Body of pancreas (tissue), 4 donors: Measurements from ENCODE around the gene ARHGEF7. TPM values are rescaled to one million over a fixed set of nuclear protein-coding genes. Genes with fewer than 3 reads are reported as not detected.

Experiments used
- ATAC-seq: fragments of 150-250 bp; one replicate; pipeline ENCODE4 v1.9.1; 2016
- DNase-seq, 4 donors: peaks; one replicate each; pipeline ENCODE4 v3.0.0-alpha.2; 2019
- H3K27ac ChIP-seq, 4 donors: fragments of 200-600 bp; sonication (generic); 1 replicate in 3 of 4; 2 replicates in 1 of 4; pipeline versions ENCODE4 v1.5.1 to v1.6.1; 2016 to 2019; ENCODE audit warnings: mild to moderate bottlenecking in 1 of 4, mixed read lengths in 1 of 4, moderate library complexity in 1 of 4
- H3K27me3 ChIP-seq, 2 donors: fragments of 200-600 bp; sonication (generic); one replicate each; pipeline ENCODE4 v1.6.0; 2016; ENCODE audit warnings: mild to moderate bottlenecking in 1 of 2
- H3K36me3 ChIP-seq, 2 donors: fragments of 200-600 bp; sonication (generic); replicated peaks in 1 of 2; 2 replicates each; pipeline ENCODE4 v1.5.1; 2016; ENCODE audit warnings: low read depth in 2 of 2; ENCODE audit not compliant: insufficient read depth in 1 of 2
- H3K4me1 ChIP-seq: fragments of 200-600 bp; sonication (generic); one replicate; pipeline ENCODE4 v1.6.0; 2016
- H3K4me3 ChIP-seq, 2 donors: fragments of 200-600 bp; sonication (generic); 1 replicate in 1 of 2; 2 replicates in 1 of 2; pipeline ENCODE4 v1.5.1; 2016 to 2019
- H3K9me3 ChIP-seq, 3 donors: fragments of 200-600 bp; sonication (generic); 1 replicate in 2 of 3; 2 replicates in 1 of 3; pipeline ENCODE4 v1.5.1; 2016
- CTCF ChIP-seq, 7 experiments: fragments of 450-650 bp in 4 of 7; fragments of 200-600 bp in 3 of 7; sonication (generic) in 3 of 7; IDR thresholded peaks; one replicate each; pipeline ENCODE4 v1.5.1; 2016 to 2019; ENCODE audit warnings: antibody characterized with exemption in 7 of 7
- POLR2A ChIP-seq, 3 donors: fragments of 450-650 bp; IDR thresholded peaks; one replicate each; pipeline ENCODE4 v1.6.1; 2016; ENCODE audit warnings: antibody characterized with exemption in 3 of 3, mild to moderate bottlenecking in 2 of 3
- WGBS, 2 donors: methylation state at CpG; one replicate each; pipeline ENCODE4 v1.1.5; 2017; 5-methylcytosine and 5-hydroxymethylcytosine counted together
- intact Hi-C: fragments of 100-400 bp; cut with DNase I; formaldehyde crosslinking; loops from one replicate; pipeline ENCODE4 v1.15.1; 2023
- total RNA-seq, 2 donors: library from RNA; depleted of rRNA; stranded (reverse); fragments of >200 nt; gene quantifications; one replicate each; pipeline ENCODE4 v1.1.0, GENCODE V29; 2016

Gene ARHGEF7
- total RNA-seq, 2 donors from 2014 or later, result 27.5 to 81.4 TPM

GRCh38 chr13:111262281-111262680 lies 147.2 kb downstream of the ARHGEF7 start:
- Histone ChIP-seq H3K36me3 (no peaks in the 10 kb centered on the region), H3K4me3 (no peak overlapping the region)
- no peak for DNase-seq

DNA sequence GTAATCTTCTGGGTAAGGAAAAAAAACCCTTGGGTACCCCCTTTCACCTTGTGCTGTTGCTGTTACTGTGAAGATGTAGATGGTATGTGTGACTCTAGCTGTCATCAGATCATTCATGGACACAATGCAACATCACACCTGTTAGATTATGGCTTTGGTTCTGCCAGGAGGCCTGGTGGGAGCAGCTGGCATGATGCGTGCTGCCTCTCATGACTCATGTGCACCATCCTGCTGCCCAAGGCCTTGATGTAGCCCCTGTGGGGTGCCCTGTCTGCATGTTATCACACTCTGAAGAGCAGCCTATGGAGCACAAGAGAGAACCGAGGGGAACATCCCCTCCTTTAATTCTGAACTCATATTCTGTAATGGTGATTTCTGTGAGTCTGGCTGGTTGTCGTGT lies 147.6 kb downstream of the ARHGEF7 start:
- 82 to 96% methylated on average over 3 of the region's 3 CpGs for WGBS, 2 donors

More at GRCh38 chr13:111262281-111262680, 147.2 kb downstream of the ARHGEF7 start:
- WGBS, 2 donors, result 85 to 98% methylated on average over 4 of the region's 4 CpGs
- intact Hi-C loops, result no loop called here
- Histone ChIP-seq H3K9me3 (no peaks in the 10 kb centered on the region), H3K27ac (no peak overlapping the region), H3K4me1 (no peaks in the 10 kb centered on the region), H3K27me3 (no peaks in the 10 kb centered on the region)
- ATAC-seq, result no peak
- TF ChIP-seq CTCF (IDR thresholded peaks at IDR 0.05) (no peak), POLR2A (IDR thresholded peaks at IDR 0.05) (no peak)

GRCh38 chr13:111263566-111263965 lies 148.5 kb downstream of the ARHGEF7 start:
- ATAC-seq (no peak), DNase-seq (no peak)
- TF ChIP-seq POLR2A (IDR thresholded peaks at IDR 0.05) (no peak), CTCF (IDR thresholded peaks at IDR 0.05) (no peak)
- no peak overlapping the region for H3K27ac ChIP-seq
- intact Hi-C loops, result no loop called here
- peaks cover 0 to 9% of the 10 kb centered on the region in 2 donors for H3K36me3 ChIP-seq
- H3K27me3 ChIP-seq, result no peaks in the 10 kb centered on the region
- WGBS, 2 donors, result 93 to 100% methylated on average over 3 of the region's 3 CpGs
- H3K4me3 ChIP-seq, result no peak overlapping the region
- no peaks in the 10 kb centered on the region for H3K9me3 ChIP-seq
- H3K4me1 ChIP-seq, result no peaks in the 10 kb centered on the region

More for the DNA sequence above, 147.6 kb downstream of the ARHGEF7 start:
- TF ChIP-seq CTCF (IDR thresholded peaks at IDR 0.05) (no peak), POLR2A (IDR thresholded peaks at IDR 0.05) (no peak)
- Histone ChIP-seq H3K27ac (no peak overlapping the region), H3K36me3 (peaks cover 0 to 3% of the 10 kb centered on the region in 2 donors), H3K4me3 (no peak overlapping the region), H3K27me3 (no peaks in the 10 kb centered on the region), H3K9me3 (no peaks in the 10 kb centered on the region), H3K4me1 (no peaks in the 10 kb centered on the region)
- ATAC-seq (no peak), DNase-seq (no peak)
- intact Hi-C loops, result no loop called here

DNA sequence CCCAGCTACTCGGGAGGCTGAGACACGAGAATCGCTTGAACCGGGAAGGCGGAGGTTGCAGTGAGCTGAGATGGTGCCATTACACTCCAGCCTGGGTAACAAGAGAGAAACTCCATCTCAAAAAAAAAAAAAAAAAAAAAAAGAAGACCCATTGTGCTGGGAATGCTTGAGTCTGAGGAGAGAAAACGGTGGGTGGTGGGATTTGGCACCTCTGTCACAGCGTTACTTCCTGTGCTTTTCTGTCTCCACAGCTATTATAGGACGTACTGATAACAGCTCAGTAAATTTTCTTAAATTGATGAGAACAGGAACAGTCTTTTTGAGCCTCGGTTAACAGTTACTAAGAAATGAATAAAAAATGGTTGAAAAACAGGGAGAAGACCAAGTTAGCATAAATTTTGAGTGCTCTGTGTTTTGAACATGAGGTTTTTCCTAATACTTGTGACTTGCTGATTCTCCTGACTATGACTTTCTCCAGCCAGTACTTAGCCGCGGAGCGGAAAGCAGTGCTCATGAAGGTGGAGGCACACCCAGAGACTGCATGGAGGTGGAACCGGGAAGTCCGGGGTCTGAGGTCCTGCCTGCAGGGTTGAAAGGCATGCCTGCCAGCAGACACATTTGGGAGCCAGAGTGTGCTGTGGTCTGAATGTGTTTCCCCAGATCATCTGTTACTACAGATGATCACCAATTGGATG lies 150.0 kb downstream of the ARHGEF7 start:
- Histone ChIP-seq H3K27ac (no peak overlapping the region), H3K4me1 (no peaks in the 10 kb centered on the region), H3K9me3 (no peaks in the 10 kb centered on the region), H3K4me3 (no peak overlapping the region), H3K27me3 (no peaks in the 10 kb centered on the region), H3K36me3 (peaks cover 0 to 13% of the 10 kb centered on the region in 2 donors)
- no peak for ATAC-seq
- WGBS, 2 donors, result 95% methylated on average over 14 of the region's 14 CpGs
- DNase-seq, result no peak
- TF ChIP-seq POLR2A (IDR thresholded peaks at IDR 0.05) (no peak), CTCF (IDR thresholded peaks at IDR 0.05) (no peak)
- intact Hi-C loops, result no loop called here

- Histone ChIP-seq H3K9me3 (no peaks in the 10 kb centered on the region), H3K27ac (no peak overlapping the region), H3K27me3 (no peaks in the 10 kb centered on the region), H3K4me3 (no peak overlapping the region), H3K4me1 (no peaks in the 10 kb centered on the region), H3K36me3 (peaks cover 0 to 14% of the 10 kb centered on the region in 2 donors)
- ATAC-seq (no peak), DNase-seq (no peak)
- TF ChIP-seq POLR2A (IDR thresholded peaks at IDR 0.05) (no peak), CTCF (IDR thresholded peaks at IDR 0.05) (no peak)
- intact Hi-C loops, result no loop called here
- WGBS, 2 donors, result 85 to 95% methylated on average over 7 of the region's 7 CpGs
Observed at GRCh38 chr13:111265701-111266035, 150.6 kb downstream of the ARHGEF7 start.
